ENCODE results near the gene SPEG. TPM values are rescaled to one million over a fixed set of nuclear protein-coding genes. Genes with fewer than 3 reads are reported as not detected.
A peak's percentile ranks its signal among the peaks of the same experiment; 100 is the strongest.

Gene SPEG
- total RNA-seq, 4 donors from 2014 or later, result 3.2 to 49.5 (median 10.2) TPM

GRCh38 chr2:219420687-219421086, 14.0 kb upstream of the SPEG start:
- Histone ChIP-seq H3K36me3 (no peaks in the 10 kb centered on the region), H3K4me1 (peaks cover 0 to 12% (median 0%) of the 10 kb centered on the region in 4 donors), H3K27me3 (peaks cover 0 to 10% of the 10 kb centered on the region in 2 donors), H3K9me3 (no peaks in the 10 kb centered on the region), H3K4me3 (peak overlapping the region in 1 of 4 donors; percentile 51), H3K27ac (peak overlapping the region in 1 of 4 donors; percentile 90)
- no peak for DNase-seq
- TF ChIP-seq CTCF (IDR thresholded peaks at IDR 0.05) (no peak), POLR2A (IDR thresholded peaks at IDR 0.05) (no peak)

- no peak for DNase-seq
- Histone ChIP-seq H3K9me3 (no peaks in the 10 kb centered on the region), H3K36me3 (no peaks in the 10 kb centered on the region), H3K4me1 (peaks cover 0 to 12% (median 0%) of the 10 kb centered on the region in 4 donors), H3K4me3 (peak overlapping the region in 1 of 4 donors; percentile 51), H3K27ac (peak overlapping the region in 1 of 4 donors; percentile 90), H3K27me3 (peaks cover 0 to 10% of the 10 kb centered on the region in 2 donors)
- no peak for TF ChIP-seq CTCF (IDR thresholded peaks at IDR 0.05)
- TF ChIP-seq POLR2A (IDR thresholded peaks at IDR 0.05), result no peak
Measured at GRCh38 chr2:219421323-219421722, 13.3 kb upstream of the SPEG start.

- Histone ChIP-seq H3K4me1 (peaks cover 0 to 10% (median 0%) of the 10 kb centered on the region in 4 donors), H3K27me3 (peaks cover 0 to 10% of the 10 kb centered on the region in 2 donors), H3K9me3 (no peaks in the 10 kb centered on the region), H3K4me3 (peak overlapping the region in 1 of 4 donors; percentile 51), H3K36me3 (no peaks in the 10 kb centered on the region), H3K27ac (peak overlapping the region in 1 of 4 donors; percentile 56)
- no peak for DNase-seq
- no peak for TF ChIP-seq CTCF (IDR thresholded peaks at IDR 0.05)
- no peak for TF ChIP-seq POLR2A (IDR thresholded peaks at IDR 0.05)
Measured at GRCh38 chr2:219422952-219423534, 11.6 kb upstream of the SPEG start.

- H3K4me1 ChIP-seq, result peaks cover 0 to 2% (median 0%) of the 10 kb centered on the region in 4 donors
- no peaks in the 10 kb centered on the region for H3K9me3 ChIP-seq
- no peak for TF ChIP-seq POLR2A (IDR thresholded peaks at IDR 0.05)
- no peaks in the 10 kb centered on the region for H3K36me3 ChIP-seq
- H3K4me3 ChIP-seq, result peak overlapping the region in 1 of 4 donors; percentile 51
- H3K27ac ChIP-seq, result peak overlapping the region in 1 of 4 donors; percentile 56
- H3K27me3 ChIP-seq, result peaks cover 0 to 3% of the 10 kb centered on the region in 2 donors
- DNase-seq, result no peak
Measured at GRCh38 chr2:219423652-219424377, 10.8 kb upstream of the SPEG start.

- H3K36me3 ChIP-seq, result no peaks in the 10 kb centered on the region
- H3K9me3 ChIP-seq, result no peaks in the 10 kb centered on the region
- TF ChIP-seq POLR2A (IDR thresholded peaks at IDR 0.05) (no peak), CTCF (IDR thresholded peaks at IDR 0.05) (no peak)
- peak overlapping the region in 1 of 4 donors; percentile 56 for H3K27ac ChIP-seq
- H3K27me3 ChIP-seq, result no peaks in the 10 kb centered on the region
- no peak overlapping the region for H3K4me3 ChIP-seq
- no peaks in the 10 kb centered on the region for H3K4me1 ChIP-seq
- DNase-seq, result no peak
Measured at GRCh38 chr2:219425238-219426067, 9.2 kb upstream of the SPEG start.

Data from Peyer's patch (tissue), 4 donors.